IMR-90 (cell line): ENCODE data around the gene VAV1. TPM values are rescaled to one million over a fixed set of nuclear protein-coding genes. Genes with fewer than 3 reads are reported as not detected.
A peak's percentile ranks its signal among the peaks of the same experiment; 100 is the strongest.

Source experiments
- ATAC-seq: fragments of 200-7000 bp; cut with Tn5 transposase; 2 replicates; pipeline ENCODE4 v1.9.1; 2020; ENCODE audit warnings: low read depth, mild to moderate bottlenecking, moderate library complexity
- BruUV-seq: library from RNA; stranded (reverse); fragments of 400-500 nt; replicated peaks from 2 replicates; lab custom pipeline; 2021; lab: Mats Ljungman, UMichigan
- CTCF ChIA-PET: fragments of 300-600 bp; formaldehyde crosslinking; extraction: SDS; loops from one replicate; lab custom pipeline; 2021; ENCODE audit warnings: antibody characterized with exemption; lab: Yijun Ruan, JAX
- POLR2A ChIA-PET: fragments of 300-600 bp; sonication (Branson Sonifier 250); formaldehyde crosslinking; loops from one replicate; lab custom pipeline; 2022; ENCODE audit warnings: antibody characterized with exemption; ENCODE audit not compliant: unreplicated experiment; lab: Charles Lee
- DNase-seq: peaks from one replicate; pipeline ENCODE4 v3.0.0; 2013
- H2AFZ ChIP-seq: replicated peaks from 2 replicates; pipeline ENCODE3; 2013; ENCODE audit warnings: low read length, mild to moderate bottlenecking; ENCODE audit not compliant: poor library complexity
- H2AK5ac ChIP-seq: 2 replicates; pipeline ENCODE4 v1.6.1; 2013; ENCODE audit warnings: low read depth, low read length, inconsistent platforms
- H2AK9ac ChIP-seq: replicated peaks from 2 replicates; pipeline ENCODE3; 2013; ENCODE audit warnings: mild to moderate bottlenecking, low read depth, low read length, moderate library complexity; ENCODE audit not compliant: poor library complexity
- H2BK120ac ChIP-seq: 2 replicates; pipeline ENCODE4 v1.6.1; 2013; ENCODE audit warnings: low read depth, low read length, inconsistent platforms
- H2BK15ac ChIP-seq: 3 replicates; pipeline ENCODE4 v1.6.1; 2013; ENCODE audit warnings: low read depth, low read length, inconsistent platforms
- H2BK20ac ChIP-seq: 2 replicates; pipeline ENCODE4 v1.6.1; 2013; ENCODE audit warnings: low read depth, mild to moderate bottlenecking, inconsistent platforms, low read length, moderate library complexity
- H2BK5ac ChIP-seq: 2 replicates; pipeline ENCODE4 v1.6.1; 2013; ENCODE audit warnings: mild to moderate bottlenecking, low read depth, low read length, inconsistent platforms; ENCODE audit not compliant: poor library complexity, severe bottlenecking
- H3K14ac ChIP-seq: replicated peaks from 2 replicates; pipeline ENCODE4 v1.6.1; 2013; ENCODE audit warnings: low read depth, low read length, inconsistent platforms
- H3K18ac ChIP-seq: 2 replicates; pipeline ENCODE4 v1.6.1; 2013; ENCODE audit warnings: low read depth, low read length, control low read depth
- H3K23ac ChIP-seq: 2 replicates; pipeline ENCODE4 v1.6.1; 2013; ENCODE audit warnings: low read depth, low read length, inconsistent platforms
- H3K27ac ChIP-seq: 2 replicates; pipeline ENCODE4 v1.5.1; 2013; ENCODE audit warnings: mild to moderate bottlenecking, control low read depth, low read length; ENCODE audit not compliant: insufficient read depth
- H3K27me3 ChIP-seq: 2 replicates; pipeline ENCODE4 v1.6.1; 2013; ENCODE audit warnings: low read length; ENCODE audit not compliant: control insufficient read depth, insufficient read depth
- H3K36me3 ChIP-seq: 2 replicates; pipeline ENCODE4 v1.6.1; 2013; ENCODE audit warnings: low read length, mixed read lengths; ENCODE audit not compliant: control insufficient read depth, insufficient read depth
- H3K4ac ChIP-seq: 2 replicates; pipeline ENCODE4 v1.6.1; 2013; ENCODE audit warnings: low read depth, low read length, inconsistent platforms
- H3K4me1 ChIP-seq: 2 replicates; pipeline ENCODE4 v1.6.1; 2013; ENCODE audit warnings: low read length, mixed read lengths; ENCODE audit not compliant: control insufficient read depth, insufficient read depth
- H3K4me2 ChIP-seq: 2 replicates; pipeline ENCODE4 v1.6.1; 2013; ENCODE audit warnings: low read depth, mild to moderate bottlenecking, control low read depth, low read length, moderate library complexity
- H3K4me3 ChIP-seq: 2 replicates; pipeline ENCODE4 v1.5.1; 2013; ENCODE audit warnings: low read depth, mild to moderate bottlenecking, control low read depth, low read length, moderate library complexity; ENCODE audit not compliant: insufficient read depth
- H3K56ac ChIP-seq: 2 replicates; pipeline ENCODE4 v1.6.1; 2013; ENCODE audit warnings: low read length, inconsistent platforms; ENCODE audit not compliant: insufficient read depth; ENCODE audit errors: extremely low read depth
- H3K79me1 ChIP-seq, 2 experiments: 2 replicates each; pipeline ENCODE4 v1.6.1; 2013; ENCODE audit warnings: low read length in 2 of 2, inconsistent platforms in 1 of 2, low read depth in 1 of 2
- H3K9ac ChIP-seq: 2 replicates; pipeline ENCODE4 v1.6.1; 2013; ENCODE audit warnings: low read depth, low read length, control low read depth
- H3K9me1 ChIP-seq: 2 replicates; pipeline ENCODE4 v1.6.1; 2013; ENCODE audit warnings: low read length, inconsistent platforms; ENCODE audit not compliant: insufficient read depth
- H3K9me3 ChIP-seq: 2 replicates; pipeline ENCODE4 v1.6.1; 2013; ENCODE audit warnings: low read length; ENCODE audit not compliant: control insufficient read depth, insufficient read depth
- H4K20me1 ChIP-seq: 2 replicates; pipeline ENCODE4 v1.6.1; 2013; ENCODE audit warnings: low read length, inconsistent platforms; ENCODE audit not compliant: insufficient read depth
- H4K5ac ChIP-seq: 2 replicates; pipeline ENCODE4 v1.6.1; 2013; ENCODE audit warnings: mild to moderate bottlenecking, low read depth, low read length, control low read depth
- H4K8ac ChIP-seq, 2 experiments: 2 replicates each; pipeline ENCODE4 v1.6.1; 2013; ENCODE audit warnings: low read depth in 2 of 2, low read length in 2 of 2, control low read depth in 1 of 2, inconsistent platforms in 1 of 2
- H4K91ac ChIP-seq: 2 replicates; pipeline ENCODE4 v1.6.1; 2013; ENCODE audit warnings: low read depth, low read length, inconsistent platforms; ENCODE audit not compliant: insufficient read depth
- BHLHE40 ChIP-seq: fragments of 150-350 bp; IDR thresholded peaks from 2 replicates; pipeline ENCODE4 v1.6.1; 2016; ENCODE audit warnings: mild to moderate bottlenecking, low read depth, low read length
- CEBPB ChIP-seq: IDR thresholded peaks from 2 replicates; pipeline ENCODE4 v1.6.1; 2012; ENCODE audit warnings: low read depth, low read length, improper control_type of control experiment
- CHD1 ChIP-seq: IDR thresholded peaks from 2 replicates; pipeline ENCODE4 v1.6.1; 2012; ENCODE audit warnings: low read depth, low read length, improper control_type of control experiment
- FOS ChIP-seq: fragments of 150-350 bp; IDR thresholded peaks from 2 replicates; pipeline ENCODE4 v1.6.1; 2016; ENCODE audit warnings: low read depth, low read length
- MAFK ChIP-seq: IDR thresholded peaks from 2 replicates; pipeline ENCODE4 v1.6.1; 2012; ENCODE audit warnings: low read depth, low read length, improper control_type of control experiment
- MAZ ChIP-seq: IDR thresholded peaks from 2 replicates; pipeline ENCODE4 v1.6.1; 2012; ENCODE audit warnings: low read depth, mild to moderate bottlenecking, low read length, improper control_type of control experiment, moderate library complexity, borderline replicate concordance
- MXI1 ChIP-seq: IDR thresholded peaks from 2 replicates; pipeline ENCODE4 v1.6.1; 2012; ENCODE audit warnings: low read depth, mild to moderate bottlenecking, low read length, moderate library complexity, borderline replicate concordance
- NFE2L2 ChIP-seq: fragments of 150-350 bp; IDR thresholded peaks from 2 replicates; pipeline ENCODE4 v1.6.1; 2016; ENCODE audit warnings: low read depth, mild to moderate bottlenecking, low read length
- POLR2A ChIP-seq: IDR thresholded peaks from 2 replicates; pipeline ENCODE4 v1.6.1; 2012; ENCODE audit warnings: mild to moderate bottlenecking, low read depth, low read length
- RAD21 ChIP-seq: IDR thresholded peaks from 2 replicates; pipeline ENCODE4 v1.6.1; 2012; ENCODE audit warnings: low read length, improper control_type of control experiment
- RCOR1 ChIP-seq: IDR thresholded peaks from 2 replicates; pipeline ENCODE4 v1.6.1; 2012; ENCODE audit warnings: mild to moderate bottlenecking, low read length, improper control_type of control experiment; ENCODE audit not compliant: insufficient replicate concordance
- RFX5 ChIP-seq: IDR thresholded peaks from 2 replicates; pipeline ENCODE4 v1.8.0; 2012; ENCODE audit warnings: low read depth, mild to moderate bottlenecking, low read length, moderate library complexity
- SMC3 ChIP-seq: fragments of 150-350 bp; IDR thresholded peaks from 2 replicates; pipeline ENCODE4 v1.6.1; 2016; ENCODE audit warnings: low read depth, mild to moderate bottlenecking, antibody characterized with exemption, low read length, moderate library complexity
- WGBS, 2 experiments: methylation state at CpG; one replicate each; pipeline versions ENCODE4 v1.1.5 to v1.1.7; 2013; ENCODE audit warnings: missing lambda C conversion rate in 2 of 2; ENCODE audit not compliant: insufficient read length in 1 of 2; ENCODE audit errors: extremely low coverage in 2 of 2; 5-methylcytosine and 5-hydroxymethylcytosine counted together
- dilution Hi-C: fragments of 300-500 bp; cut with HindIII; formaldehyde crosslinking; loops from one replicate; pipeline ENCODE4 v1.14.3; 2018; ENCODE audit warnings: low sequenced_read_pairs; ENCODE audit not compliant: unreplicated experiment
- in situ Hi-C: fragments of 300-500 bp; cut with MboI; formaldehyde crosslinking; loops from 3 replicates; pipeline ENCODE4 v1.14.3; 2019; ENCODE audit warnings: low sequenced_read_pairs, inconsistent platforms, mixed read lengths
- intact Hi-C: fragments of 100-400 bp; cut with micrococcal nuclease; formaldehyde crosslinking; loops from 2 replicates; pipeline ENCODE4 v1.10.0; 2022
- polyA plus RNA-seq, 3 experiments: library from polyadenylated mRNA; depleted of rRNA; stranded (reverse); fragments of >200 nt; gene quantifications; 2 replicates each; pipeline ENCODE4 v1.2.3, GENCODE V29; 2012; ENCODE audit warnings: low replicate concordance in 1 of 3
- total RNA-seq: library from RNA; depleted of rRNA; stranded (reverse); fragments of >200 nt; gene quantifications from 2 replicates; pipeline ENCODE4 v1.2.3, GENCODE V29; 2012
- TF ChIP-seq, protein P1 (sequence below): fragments of 150-350 bp; IDR thresholded peaks from 2 replicates; pipeline ENCODE4 v1.6.1; 2017; ENCODE audit warnings: mild to moderate bottlenecking, antibody characterized with exemption, low read length, low read depth
- TF ChIP-seq, protein P2 (sequence below): fragments of 150-350 bp; IDR thresholded peaks from 2 replicates; pipeline ENCODE4 v1.6.1; 2016; ENCODE audit warnings: low read depth, mild to moderate bottlenecking, low read length, moderate library complexity, borderline replicate concordance
- TF ChIP-seq, protein P3 (sequence below): conservative IDR thresholded peaks from 2 replicates; pipeline ENCODE4 v1.5.1; 2012; ENCODE audit warnings: mild to moderate bottlenecking, low read depth, low read length, improper control_type of control experiment

Gene VAV1
- total and polyA plus RNA-seq, 2 of the 4 experiments (the other 2 are of a cell fraction), result not detected

DNA sequence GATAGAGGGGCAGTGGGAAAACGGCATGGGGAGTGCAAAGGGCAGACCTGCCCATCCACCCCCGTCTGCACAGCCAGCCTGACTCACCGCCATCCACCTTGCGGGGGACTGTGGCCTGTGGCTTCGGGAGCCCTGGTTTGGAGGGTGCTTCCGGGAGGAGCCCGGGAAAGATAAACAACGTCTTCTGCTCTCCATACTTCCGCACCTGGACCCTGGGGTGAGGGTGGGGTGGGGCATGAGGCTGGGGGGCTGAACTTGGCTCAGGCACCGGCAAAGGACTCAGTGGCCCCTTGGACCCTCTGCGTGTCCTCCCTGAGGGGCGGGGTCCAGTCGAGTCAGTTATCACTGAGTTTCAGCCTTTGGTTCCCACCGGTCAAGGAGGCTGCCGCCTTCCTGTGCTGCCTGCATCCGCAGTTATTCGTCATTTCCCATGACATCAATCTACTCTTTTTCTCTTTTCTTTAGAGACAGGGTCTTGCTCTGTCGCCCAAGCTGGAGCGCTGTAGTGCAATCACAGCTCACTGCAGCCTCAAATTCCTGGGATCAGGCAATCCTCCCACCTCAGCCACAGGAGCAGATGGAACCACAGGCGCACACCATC lies 38.3 kb upstream of the VAV1 start:
- no peak overlapping the region for H3K4me3 ChIP-seq
- no peak overlapping the region for H3K14ac ChIP-seq
- intact Hi-C loops, result loop anchor here (10.0 kb wide), 1 partner anchor 331 kb away; the partner anchor contains the start of gene ZNF557
- ATAC-seq, result no peak
- no peak overlapping the region for H3K4me2 ChIP-seq
- no peaks in the 10 kb centered on the region for H3K9me3 ChIP-seq
- no peak overlapping the region for H2BK20ac ChIP-seq
- CTCF ChIA-PET, result no interaction called here
- H3K9me1 ChIP-seq, result peaks cover 7% of the 10 kb centered on the region; the same call in 1 of the 2 replicates
- DNase-seq, result no peak
- in situ Hi-C loops, result loop anchor here (10.0 kb wide), 2 partner anchors 131 to 219 kb away; no protein-coding TSS in a partner anchor
- H2BK15ac ChIP-seq, result no peak overlapping the region
- dilution Hi-C loops, result no loop called here
- no peak overlapping the region for H3K4ac ChIP-seq
- H3K36me3 ChIP-seq, result peaks cover 11% of the 10 kb centered on the region; the same call in 1 of the 2 replicates
- no peak overlapping the region for H4K5ac ChIP-seq
- POLR2A ChIA-PET, result no interaction called here
- TF ChIP-seq CEBPB (no peak), BHLHE40 (no peak), RAD21 (no peak), POLR2A (no peak), MAFK (no peak), RFX5 (no peak), MAZ (no peak), SMC3 (no peak), RCOR1 (no peak), FOS (no peak), MXI1 (no peak), NFE2L2 (no peak), CHD1 (no peak)
- TF ChIP-seq, protein P1, sequence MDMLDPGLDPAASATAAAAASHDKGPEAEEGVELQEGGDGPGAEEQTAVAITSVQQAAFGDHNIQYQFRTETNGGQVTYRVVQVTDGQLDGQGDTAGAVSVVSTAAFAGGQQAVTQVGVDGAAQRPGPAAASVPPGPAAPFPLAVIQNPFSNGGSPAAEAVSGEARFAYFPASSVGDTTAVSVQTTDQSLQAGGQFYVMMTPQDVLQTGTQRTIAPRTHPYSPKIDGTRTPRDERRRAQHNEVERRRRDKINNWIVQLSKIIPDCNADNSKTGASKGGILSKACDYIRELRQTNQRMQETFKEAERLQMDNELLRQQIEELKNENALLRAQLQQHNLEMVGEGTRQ, result no peak
- TF ChIP-seq, protein P2, sequence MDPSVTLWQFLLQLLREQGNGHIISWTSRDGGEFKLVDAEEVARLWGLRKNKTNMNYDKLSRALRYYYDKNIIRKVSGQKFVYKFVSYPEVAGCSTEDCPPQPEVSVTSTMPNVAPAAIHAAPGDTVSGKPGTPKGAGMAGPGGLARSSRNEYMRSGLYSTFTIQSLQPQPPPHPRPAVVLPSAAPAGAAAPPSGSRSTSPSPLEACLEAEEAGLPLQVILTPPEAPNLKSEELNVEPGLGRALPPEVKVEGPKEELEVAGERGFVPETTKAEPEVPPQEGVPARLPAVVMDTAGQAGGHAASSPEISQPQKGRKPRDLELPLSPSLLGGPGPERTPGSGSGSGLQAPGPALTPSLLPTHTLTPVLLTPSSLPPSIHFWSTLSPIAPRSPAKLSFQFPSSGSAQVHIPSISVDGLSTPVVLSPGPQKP, result no peak
- TF ChIP-seq, protein P3, sequence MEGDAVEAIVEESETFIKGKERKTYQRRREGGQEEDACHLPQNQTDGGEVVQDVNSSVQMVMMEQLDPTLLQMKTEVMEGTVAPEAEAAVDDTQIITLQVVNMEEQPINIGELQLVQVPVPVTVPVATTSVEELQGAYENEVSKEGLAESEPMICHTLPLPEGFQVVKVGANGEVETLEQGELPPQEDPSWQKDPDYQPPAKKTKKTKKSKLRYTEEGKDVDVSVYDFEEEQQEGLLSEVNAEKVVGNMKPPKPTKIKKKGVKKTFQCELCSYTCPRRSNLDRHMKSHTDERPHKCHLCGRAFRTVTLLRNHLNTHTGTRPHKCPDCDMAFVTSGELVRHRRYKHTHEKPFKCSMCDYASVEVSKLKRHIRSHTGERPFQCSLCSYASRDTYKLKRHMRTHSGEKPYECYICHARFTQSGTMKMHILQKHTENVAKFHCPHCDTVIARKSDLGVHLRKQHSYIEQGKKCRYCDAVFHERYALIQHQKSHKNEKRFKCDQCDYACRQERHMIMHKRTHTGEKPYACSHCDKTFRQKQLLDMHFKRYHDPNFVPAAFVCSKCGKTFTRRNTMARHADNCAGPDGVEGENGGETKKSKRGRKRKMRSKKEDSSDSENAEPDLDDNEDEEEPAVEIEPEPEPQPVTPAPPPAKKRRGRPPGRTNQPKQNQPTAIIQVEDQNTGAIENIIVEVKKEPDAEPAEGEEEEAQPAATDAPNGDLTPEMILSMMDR, result no peak
- no peak overlapping the region for H3K18ac ChIP-seq
- no peak overlapping the region for H2BK5ac ChIP-seq
- no peak overlapping the region for H2BK120ac ChIP-seq
- H3K27me3 ChIP-seq, result no peaks in the 10 kb centered on the region
- peak overlapping the region; percentile 72 for H2AK9ac ChIP-seq
- no peaks in the 10 kb centered on the region for H4K20me1 ChIP-seq
- H3K79me1 ChIP-seq, result peaks cover 0 to 32% of the 10 kb centered on the region in 2 experiments; a peak in 3 of 4 replicates
- no peak overlapping the region for H3K23ac ChIP-seq
- no peak overlapping the region for H3K56ac ChIP-seq
- BruUV-seq, result no TSS peak
- H2AFZ ChIP-seq, result no peak overlapping the region
- 100% methylated on average over 2 of the region's 20 CpGs; no CpG with 5 or more reads in 1 of the 2 experiments for WGBS, 2 experiments
- peaks cover 13% of the 10 kb centered on the region for H3K4me1 ChIP-seq
- H3K27ac ChIP-seq, result no peak overlapping the region
- no peak overlapping the region for H2AK5ac ChIP-seq
- H4K91ac ChIP-seq, result no peak overlapping the region
- no peak overlapping the region for H3K9ac ChIP-seq
- H4K8ac ChIP-seq, result no peak overlapping the region
